GM10248 (cell line): Measurements from ENCODE around the gene ENGASE.

Experiments used
- CTCF ChIA-PET: fragments of 300-600 bp; sonication (Branson Sonifier 250); formaldehyde crosslinking; extraction: SDS; loops from one replicate; lab custom pipeline; 2021; ENCODE audit warnings: antibody characterized with exemption; lab: Yijun Ruan, JAX
- POLR2A ChIA-PET: fragments of 350-650 bp; sonication (Branson Sonifier 250); formaldehyde crosslinking; extraction: SDS; loops from one replicate; lab custom pipeline; 2020; ENCODE audit warnings: antibody characterized with exemption; lab: Yijun Ruan, JAX
- DNase-seq: peaks from one replicate; pipeline ENCODE4 v3.0.0; 2012; ENCODE audit errors: extremely low spot score
- CTCF ChIP-seq: IDR thresholded peaks from 2 replicates; pipeline ENCODE4 v1.5.1; 2012; ENCODE audit warnings: mild to moderate bottlenecking, low read depth; ENCODE audit errors: extremely low read depth, missing control alignments, control extremely low read depth

The ENGASE gene

GRCh38 chr17:79133214-79133613 is 58.6 kb downstream of the ENGASE start:
- ChIA-PET CTCF (no interaction called here), POLR2A (no interaction called here)
- TF ChIP-seq CTCF = no peak
- no peak for DNase-seq

GRCh38 chr17:79133985-79134384 is 59.4 kb downstream of the ENGASE start:
- CTCF ChIA-PET = no interaction called here
- POLR2A ChIA-PET = no interaction called here
- no peak for DNase-seq
- TF ChIP-seq CTCF = no peak

GRCh38 chr17:79135011-79135410 is 60.4 kb downstream of the ENGASE start:
- TF ChIP-seq CTCF = no peak

GRCh38 chr17:79135628-79136405 is 61.2 kb downstream of the ENGASE start:
- POLR2A ChIA-PET = no interaction called here
- DNase-seq = no peak
- CTCF ChIA-PET = no interaction called here
- no peak for TF ChIP-seq CTCF

More at GRCh38 chr17:79135011-79135410, 60.4 kb downstream of the ENGASE start:
- ChIA-PET POLR2A (no interaction called here), CTCF (no interaction called here)
- no peak for DNase-seq
